Upper lobe of left lung (tissue), 6 donors: ENCODE data around the gene MEIS1. TPM values are rescaled to one million over a fixed set of nuclear protein-coding genes. Genes with fewer than 3 reads are reported as not detected.
"Not testable (repeated sequence)": the region's sequence is repeated elsewhere in the genome, so short reads cannot be mapped to it uniquely, and the experiment has no call there.

ENCODE experiments used
- ATAC-seq, 2 donors: fragments of 200-7000 bp; cut with Tn5 transposase; one replicate each; pipeline ENCODE4 v1.9.1; 2022; ENCODE audit warnings: mild to moderate bottlenecking in 2 of 2, moderate library complexity in 2 of 2; ENCODE audit not compliant: low FRiP score in 2 of 2
- DNase-seq, 2 donors: peaks; one replicate each; pipeline ENCODE4 v3.0.0-alpha.2; 2019 to 2020
- H3K27ac ChIP-seq, 4 donors: fragments of 200-600 bp; sonication (generic); one replicate each; pipeline ENCODE4 v1.5.1; 2016 to 2019
- H3K27me3 ChIP-seq, 4 donors: fragments of 200-600 bp; sonication (generic); one replicate each; pipeline ENCODE4 v1.5.1; 2017 to 2019
- H3K36me3 ChIP-seq, 4 donors: fragments of 200-600 bp; sonication (generic); one replicate each; pipeline ENCODE4 v1.5.1; 2016 to 2019
- H3K4me1 ChIP-seq, 4 donors: fragments of 200-600 bp; sonication (generic); one replicate each; pipeline ENCODE4 v1.5.1; 2018 to 2019
- H3K4me3 ChIP-seq, 4 donors: fragments of 200-600 bp; sonication (generic); one replicate each; pipeline ENCODE4 v1.5.1; 2017 to 2019; ENCODE audit warnings: mild to moderate bottlenecking in 2 of 4, moderate library complexity in 1 of 4
- H3K9me3 ChIP-seq, 4 donors: fragments of 200-600 bp; sonication (generic); one replicate each; pipeline ENCODE4 v1.5.1; 2018 to 2019
- EP300 ChIP-seq, 4 donors: sonication (generic); formaldehyde crosslinking; IDR thresholded peaks; one replicate each; pipeline ENCODE4 v1.5.1; 2017; ENCODE audit warnings: antibody characterized with exemption in 4 of 4, control low read depth in 2 of 4
- POLR2A ChIP-seq, 4 donors: fragments of 450-650 bp; IDR thresholded peaks; one replicate each; pipeline ENCODE4 v1.5.1; 2016 to 2017; ENCODE audit warnings: antibody characterized with exemption in 4 of 4, mild to moderate bottlenecking in 2 of 4
- POLR2AphosphoS5 ChIP-seq, 2 donors: sonication (generic); formaldehyde crosslinking; IDR thresholded peaks; one replicate each; pipeline ENCODE4 v1.5.1; 2017; ENCODE audit warnings: antibody characterized with exemption in 2 of 2
- WGBS, 2 donors: methylation state at CpG; one replicate each; pipeline ENCODE4 v1.1.5; 2017 to 2018; 5-methylcytosine and 5-hydroxymethylcytosine counted together
- total RNA-seq, 6 donors: library from RNA; depleted of rRNA in 4 of 6; stranded (reverse); fragments of >200 nt in 4 of 6; gene quantifications; one replicate each; pipeline versions ENCODE4 v1.1.0 to v1.2.1, GENCODE V29; 2016 to 2021
- TF ChIP-seq, protein P1 (sequence below), 6 experiments: fragments of 450-650 bp in 4 of 6; fragments of 200-600 bp in 2 of 6; sonication (generic) in 2 of 6; IDR thresholded peaks; one replicate each; pipeline ENCODE4 v1.5.1; 2016 to 2019; ENCODE audit warnings: antibody characterized with exemption in 6 of 6
- donor health status: DM: no; HTN: no; CAD: no; lungs with moderate emphysema.
- donor health status: DM: no; HTN: yes; CAD: no; lungs with severe emphysema.

The MEIS1 gene
- total RNA-seq, 6 donors from 2014 or later, result 23.1 to 43.9 (median 30.0) TPM

DNA sequence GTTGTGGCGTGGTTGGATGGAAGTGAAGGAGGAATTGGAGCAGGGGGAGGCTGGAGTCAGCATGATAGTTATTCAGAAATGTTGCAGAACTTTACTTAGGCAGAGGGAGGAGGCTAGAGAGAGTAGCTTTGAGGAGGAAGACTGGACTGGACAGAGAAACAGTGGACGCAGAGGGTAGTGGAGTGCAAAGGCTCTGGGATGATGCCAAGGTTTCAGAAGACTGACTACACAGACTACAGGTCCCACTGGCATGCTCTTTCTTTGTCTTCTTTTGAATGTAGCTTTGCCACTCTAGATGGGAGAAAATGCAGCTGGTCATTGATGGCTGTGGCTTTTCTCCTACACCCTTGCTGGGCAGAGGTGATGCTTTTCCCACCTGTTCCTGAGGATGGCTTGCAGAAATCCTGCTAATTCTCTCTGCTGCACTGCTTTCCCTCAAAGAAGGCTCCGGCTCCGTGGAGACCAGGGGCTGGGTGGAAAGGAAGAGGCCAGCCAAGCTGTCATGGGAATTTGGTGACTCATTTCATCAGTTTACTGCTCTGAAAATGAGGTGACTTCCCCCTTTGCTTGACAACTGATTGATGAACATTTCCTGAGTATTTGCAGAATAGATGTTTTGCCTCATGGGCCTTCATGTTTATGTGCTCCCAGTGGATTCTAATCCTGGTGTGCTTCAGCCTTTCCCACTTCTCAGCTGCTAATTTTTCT, 42.4 kb downstream of the MEIS1 start:
- TF ChIP-seq, protein P1, sequence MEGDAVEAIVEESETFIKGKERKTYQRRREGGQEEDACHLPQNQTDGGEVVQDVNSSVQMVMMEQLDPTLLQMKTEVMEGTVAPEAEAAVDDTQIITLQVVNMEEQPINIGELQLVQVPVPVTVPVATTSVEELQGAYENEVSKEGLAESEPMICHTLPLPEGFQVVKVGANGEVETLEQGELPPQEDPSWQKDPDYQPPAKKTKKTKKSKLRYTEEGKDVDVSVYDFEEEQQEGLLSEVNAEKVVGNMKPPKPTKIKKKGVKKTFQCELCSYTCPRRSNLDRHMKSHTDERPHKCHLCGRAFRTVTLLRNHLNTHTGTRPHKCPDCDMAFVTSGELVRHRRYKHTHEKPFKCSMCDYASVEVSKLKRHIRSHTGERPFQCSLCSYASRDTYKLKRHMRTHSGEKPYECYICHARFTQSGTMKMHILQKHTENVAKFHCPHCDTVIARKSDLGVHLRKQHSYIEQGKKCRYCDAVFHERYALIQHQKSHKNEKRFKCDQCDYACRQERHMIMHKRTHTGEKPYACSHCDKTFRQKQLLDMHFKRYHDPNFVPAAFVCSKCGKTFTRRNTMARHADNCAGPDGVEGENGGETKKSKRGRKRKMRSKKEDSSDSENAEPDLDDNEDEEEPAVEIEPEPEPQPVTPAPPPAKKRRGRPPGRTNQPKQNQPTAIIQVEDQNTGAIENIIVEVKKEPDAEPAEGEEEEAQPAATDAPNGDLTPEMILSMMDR (IDR thresholded peaks at IDR 0.05), result no peak
- TF ChIP-seq EP300 (IDR thresholded peaks at IDR 0.05) (peak in 1 of 4 donors; percentile 23), POLR2AphosphoS5 (IDR thresholded peaks at IDR 0.05) (peak in 1 of 2 donors; percentile 35)
- DNase-seq (no peak), ATAC-seq (peak; percentile 48 to 59)
- Histone ChIP-seq H3K27ac (peak overlapping the region; percentile 1 to 71 (median 37)), H3K4me1 (peaks cover 23 to 46% (median 40%) of the 10 kb centered on the region in 4 donors), H3K27me3 (no peaks in the 10 kb centered on the region), H3K36me3 (peaks cover 0 to 6% (median 1%) of the 10 kb centered on the region in 4 donors), H3K9me3 (no peaks in the 10 kb centered on the region), H3K4me3 (no peak overlapping the region)
- WGBS, 2 donors, result 31 to 41% methylated on average over 4 of the region's 4 CpGs

DNA sequence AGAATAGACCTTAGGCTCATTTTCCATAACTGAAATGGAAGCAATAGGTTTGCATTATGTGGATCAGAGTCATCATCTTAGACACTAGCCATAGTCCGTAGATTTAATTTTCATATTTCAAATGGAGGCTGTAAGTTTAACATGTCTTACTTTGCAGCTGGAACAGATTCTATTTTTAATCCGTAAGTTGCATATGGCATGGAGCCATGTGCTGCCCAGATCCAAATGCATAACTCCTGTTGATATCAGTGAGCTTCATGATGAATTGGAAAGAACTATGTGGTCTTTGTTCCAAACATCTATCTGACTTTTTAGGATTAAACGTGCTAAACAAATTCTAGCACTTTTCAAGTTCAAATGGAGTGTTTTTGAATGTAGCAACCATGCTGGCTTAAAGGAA, 43.4 kb downstream of the MEIS1 start:
- ATAC-seq (no peak), DNase-seq (no peak)
- H3K27ac ChIP-seq, result peak overlapping the region in 2 of 4 donors; percentile 51 to 71
- WGBS, 2 donors, result 44 to 45% methylated on average over 3 of the region's 3 CpGs
- H3K4me3 ChIP-seq, result no peak overlapping the region
- TF ChIP-seq EP300 (IDR thresholded peaks at IDR 0.05) (no peak), POLR2AphosphoS5 (IDR thresholded peaks at IDR 0.05) (no peak)
- H3K4me1 ChIP-seq, result peaks cover 23 to 46% (median 40%) of the 10 kb centered on the region in 4 donors
- H3K27me3 ChIP-seq, result no peaks in the 10 kb centered on the region
- H3K36me3 ChIP-seq, result peaks cover 0 to 6% (median 0%) of the 10 kb centered on the region in 4 donors
- no peaks in the 10 kb centered on the region for H3K9me3 ChIP-seq

DNA sequence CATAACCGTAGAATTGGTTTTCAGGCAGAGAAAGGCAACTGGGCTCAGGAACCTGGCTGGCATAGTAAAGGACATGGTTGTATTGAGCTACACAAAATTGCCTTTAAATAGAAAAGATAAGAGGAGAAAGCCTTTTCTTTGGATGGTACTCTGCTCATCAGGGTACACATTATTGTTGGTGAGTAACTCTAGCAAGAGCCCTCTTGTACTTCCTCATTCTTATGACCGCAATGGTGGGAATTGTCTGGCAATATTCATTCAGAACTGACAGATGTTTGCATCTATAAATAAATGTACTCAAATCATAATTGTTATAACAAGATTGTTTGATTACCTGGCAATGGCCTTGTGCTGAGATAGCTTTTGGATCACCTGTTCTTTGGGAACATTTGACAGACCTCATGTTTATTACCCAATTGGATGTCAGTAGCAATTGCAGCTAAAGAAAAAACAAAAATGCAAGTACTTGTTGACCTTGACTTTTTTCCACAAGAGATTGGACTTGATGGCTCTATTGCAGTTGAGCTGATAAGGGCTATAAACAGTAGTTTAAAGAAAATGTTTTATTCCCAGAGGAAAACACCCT, 43.9 kb downstream of the MEIS1 start:
- Histone ChIP-seq H3K36me3 (peaks cover 0 to 6% (median 0%) of the 10 kb centered on the region in 4 donors), H3K27me3 (no peaks in the 10 kb centered on the region), H3K4me1 (peaks cover 23 to 46% (median 40%) of the 10 kb centered on the region in 4 donors), H3K27ac (peak overlapping the region in 2 of 4 donors; percentile 51 to 71), H3K9me3 (no peaks in the 10 kb centered on the region), H3K4me3 (no peak overlapping the region)
- DNase-seq (no peak), ATAC-seq (no peak)
- TF ChIP-seq POLR2A (IDR thresholded peaks at IDR 0.05) (no peak), POLR2AphosphoS5 (IDR thresholded peaks at IDR 0.05) (no peak), EP300 (IDR thresholded peaks at IDR 0.05) (no peak)
- TF ChIP-seq, protein P1 (IDR thresholded peaks at IDR 0.05), result no peak
- 43 to 70% methylated on average over 2 of the region's 2 CpGs for WGBS, 2 donors

DNA sequence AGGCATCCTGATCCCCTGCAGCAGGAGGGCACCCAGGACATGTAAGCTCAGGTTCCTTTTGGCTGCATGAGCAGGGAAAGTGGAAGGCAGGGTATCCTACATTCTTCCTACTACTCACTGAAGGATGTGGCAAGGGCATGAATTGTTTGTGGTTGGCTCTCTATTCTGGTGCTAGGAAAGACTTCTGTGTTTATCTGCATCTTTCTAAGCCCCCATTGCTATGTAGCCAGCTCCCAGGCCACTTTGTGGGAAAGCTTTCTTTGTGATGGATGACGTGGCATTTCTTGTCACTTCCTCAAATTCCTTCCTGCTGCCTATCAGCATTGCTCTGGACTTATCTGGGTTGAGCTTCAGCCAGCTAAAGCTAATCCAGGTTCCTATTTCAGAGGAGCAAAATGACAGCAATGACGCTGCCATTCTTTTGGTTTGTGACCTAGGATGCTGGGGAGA, 46.2 kb downstream of the MEIS1 start:
- H3K4me3 ChIP-seq, result no peak overlapping the region
- peak in 1 of 4 donors; percentile 4 for TF ChIP-seq EP300 (IDR thresholded peaks at IDR 0.05)
- TF ChIP-seq POLR2AphosphoS5 (IDR thresholded peaks at IDR 0.05), result peak in 1 of 2 donors; percentile 46
- TF ChIP-seq, protein P1 (IDR thresholded peaks at IDR 0.05), result no peak
- H3K27me3 ChIP-seq, result no peaks in the 10 kb centered on the region
- H3K4me1 ChIP-seq, result peaks cover 23 to 47% (median 38%) of the 10 kb centered on the region in 4 donors
- H3K36me3 ChIP-seq, result no peaks in the 10 kb centered on the region
- WGBS, 2 donors, result 11 to 19% methylated on average over 2 of the region's 2 CpGs
- no peak for DNase-seq
- peak overlapping the region in 3 of 4 donors; percentile 4 to 65 (median 49) for H3K27ac ChIP-seq
- no peak for ATAC-seq
- no peaks in the 10 kb centered on the region for H3K9me3 ChIP-seq

DNA sequence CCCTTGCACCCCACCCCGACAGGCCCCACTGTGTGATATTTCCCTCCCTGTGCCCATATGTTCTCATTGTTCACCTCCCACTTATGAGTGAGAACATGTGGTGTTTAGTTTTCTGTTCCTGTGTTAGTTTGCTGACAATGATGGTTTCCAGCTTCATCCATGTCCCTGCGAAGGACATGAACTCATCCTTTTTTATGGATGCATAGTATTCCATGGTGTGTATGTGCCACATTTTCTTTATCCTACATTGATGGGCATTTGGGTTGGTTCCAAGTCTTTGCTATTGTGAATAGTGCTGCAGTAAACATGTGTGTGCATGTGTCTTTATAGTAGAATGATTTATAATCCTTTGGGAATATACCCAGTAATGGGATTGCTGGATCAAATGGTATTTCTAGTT, 50.3 kb downstream of the MEIS1 start:
- H3K27ac ChIP-seq, H3K9me3 ChIP-seq, ATAC-seq, H3K27me3 ChIP-seq, H3K4me3 ChIP-seq, DNase-seq, H3K36me3 ChIP-seq: not testable (repeated sequence)
- WGBS, 2 donors, result 96% methylated on average over 2 of the region's 2 CpGs
- H3K4me1 ChIP-seq, result peaks cover 23 to 37% (median 33%) of the 10 kb centered on the region in 4 donors
